Naive thymus-derived CD4-positive, alpha-beta T cell (primary cell): ENCODE data around the gene TRAPPC10. TPM values are rescaled to one million over a fixed set of nuclear protein-coding genes. Genes with fewer than 3 reads are reported as not detected.

ENCODE experiments used
- ATAC-seq: fragments of 150-1000 bp; cut with Tn5 transposase; 2 replicates; pipeline ENCODE4 v1.10.0; 2021; ENCODE audit warnings: mild to moderate bottlenecking, moderate library complexity
- CTCF ChIA-PET: fragments of 350-600 bp; sonication (Branson Sonifier 250); formaldehyde crosslinking; loops from one replicate; lab custom pipeline; 2021; ENCODE audit warnings: antibody characterized with exemption; lab: Charles Lee
- POLR2A ChIA-PET: fragments of 350-600 bp; sonication (Branson Sonifier 250); formaldehyde crosslinking; loops from one replicate; lab custom pipeline; 2021; ENCODE audit warnings: antibody characterized with exemption, inconsistent platforms; lab: Charles Lee
- DNase-seq, 9 donors: peaks; one replicate each; pipeline versions ENCODE4 v3.0.0 to v3.0.0-alpha.2; 2020 to 2022; ENCODE audit warnings: mixed read lengths in 1 of 9
- H3K27ac ChIP-seq: one replicate; pipeline ENCODE4 v1.7.0; 2013; ENCODE audit warnings: mild to moderate bottlenecking, low read depth, low read length, moderate library complexity
- H3K27me3 ChIP-seq, 2 donors: one replicate each; pipeline ENCODE4 v1.7.0; 2013; ENCODE audit warnings: low read length in 2 of 2, mild to moderate bottlenecking in 2 of 2, moderate library complexity in 2 of 2; ENCODE audit not compliant: control insufficient read depth in 2 of 2, insufficient read depth in 2 of 2
- H3K36me3 ChIP-seq, 3 experiments: 1 replicate in 2 of 3; 2 replicates in 1 of 3; pipeline ENCODE4 v1.7.0; 2013; ENCODE audit warnings: low read length in 3 of 3, mild to moderate bottlenecking in 3 of 3, moderate library complexity in 1 of 3; ENCODE audit not compliant: insufficient read depth in 3 of 3, control insufficient read depth in 2 of 3
- H3K4me1 ChIP-seq, 2 donors: one replicate each; pipeline ENCODE4 v1.7.0; 2013; ENCODE audit warnings: low read length in 2 of 2, mild to moderate bottlenecking in 2 of 2, moderate library complexity in 1 of 2; ENCODE audit not compliant: control insufficient read depth in 2 of 2, insufficient read depth in 2 of 2
- H3K4me3 ChIP-seq: 2 replicates; pipeline ENCODE4 v1.7.0; 2013; ENCODE audit warnings: mild to moderate bottlenecking, low read length
- H3K9me3 ChIP-seq, 3 experiments: 1 replicate in 2 of 3; 2 replicates in 1 of 3; pipeline ENCODE4 v1.7.0; 2013; ENCODE audit warnings: low read length in 3 of 3; ENCODE audit not compliant: control insufficient read depth in 2 of 3
- H3K27ac Mint-ChIP-seq, 9 donors: one replicate each; pipeline ENCODE4 v1.8.0; 2020 to 2022; ENCODE audit warnings: mixed read lengths in 9 of 9, mild to moderate bottlenecking in 8 of 9, moderate library complexity in 5 of 9, inconsistent platforms in 2 of 9
- H3K27me3 Mint-ChIP-seq, 5 donors: one replicate each; pipeline ENCODE4 v1.8.0; 2021 to 2022; ENCODE audit warnings: mixed read lengths in 5 of 5, mild to moderate bottlenecking in 1 of 5
- H3K36me3 Mint-ChIP-seq, 5 donors: one replicate each; pipeline ENCODE4 v1.8.0; 2020 to 2022; ENCODE audit warnings: mixed read lengths in 5 of 5, mild to moderate bottlenecking in 3 of 5, inconsistent platforms in 1 of 5
- H3K4me1 Mint-ChIP-seq, 7 donors: one replicate each; pipeline ENCODE4 v1.8.0; 2020 to 2022; ENCODE audit warnings: mixed read lengths in 7 of 7, mild to moderate bottlenecking in 3 of 7, inconsistent platforms in 1 of 7
- H3K4me3 Mint-ChIP-seq, 10 donors: one replicate each; pipeline ENCODE4 v1.8.0; 2020 to 2022; ENCODE audit warnings: mild to moderate bottlenecking in 10 of 10, mixed read lengths in 10 of 10, moderate library complexity in 6 of 10, inconsistent platforms in 2 of 10
- H3K9me3 Mint-ChIP-seq, 11 donors: one replicate each; pipeline ENCODE4 v1.8.0; 2020 to 2022; ENCODE audit warnings: mixed read lengths in 11 of 11, mild to moderate bottlenecking in 4 of 11, inconsistent platforms in 1 of 11, moderate library complexity in 1 of 11
- intact Hi-C, 2 donors: fragments of 100-400 bp; cut with micrococcal nuclease; formaldehyde crosslinking; loops; one replicate each; pipeline ENCODE4 v1.15.1; 2023
- polyA plus RNA-seq, 2 donors: library from polyadenylated mRNA; unstranded; fragments of 300-500 nt; fragmentation: Illumina TruSeq; gene quantifications; one replicate each; pipeline ENCODE4 v1.2.3, GENCODE V29; 2021
- total RNA-seq, 6 experiments: library from RNA in 5 of 6; stranded (reverse) in 5 of 6; gene quantifications; 1 replicate in 5 of 6; 2 replicates in 1 of 6; pipeline ENCODE4 v1.2.3 and lab custom pipeline; 2021 to 2026

Gene TRAPPC10
- total and polyA plus RNA-seq, 7 experiments from 2014 or later: 15.6 to 119 (median 93.2) TPM

GRCh38 chr21:44052830-44053226, 40.7 kb downstream of the TRAPPC10 start:
- Mint-ChIP-seq H3K27me3 (no peaks in the 10 kb centered on the region), H3K36me3 (peaks cover 4 to 42% (median 14%) of the 10 kb centered on the region in 5 donors), H3K4me3 (no peak overlapping the region), H3K9me3 (peaks cover 0 to 2% (median 0%) of the 10 kb centered on the region in 11 donors), H3K4me1 (peaks cover 17 to 31% (median 24%) of the 10 kb centered on the region in 7 donors), H3K27ac (peak overlapping the region in 6 of 9 donors; percentile 53 to 81 (median 64))
- Histone ChIP-seq H3K27ac (no peak overlapping the region), H3K4me1 (no peaks in the 10 kb centered on the region), H3K9me3 (no peaks in the 10 kb centered on the region), H3K36me3 (peaks cover 10 to 77% (median 16%) of the 10 kb centered on the region in 3 experiments), H3K4me3 (no peak overlapping the region), H3K27me3 (no peaks in the 10 kb centered on the region)
- DNase-seq (no peak), ATAC-seq (no peak)
- CTCF ChIA-PET: no interaction called here
- intact Hi-C loops: no loop called here
- POLR2A ChIA-PET: interaction anchor here (1.3 kb wide), 1 partner anchor 24 kb away, joined by 3 read pairs; no protein-coding TSS in a partner anchor

GRCh38 chr21:44053567-44053966, 41.5 kb downstream of the TRAPPC10 start:
- Histone ChIP-seq H3K4me1 (no peaks in the 10 kb centered on the region), H3K9me3 (no peaks in the 10 kb centered on the region), H3K27ac (no peak overlapping the region), H3K4me3 (no peak overlapping the region), H3K27me3 (no peaks in the 10 kb centered on the region), H3K36me3 (peaks cover 10 to 78% (median 16%) of the 10 kb centered on the region in 3 experiments)
- H3K4me3 Mint-ChIP-seq: no peak overlapping the region
- peaks cover 7 to 45% (median 20%) of the 10 kb centered on the region in 5 donors for H3K36me3 Mint-ChIP-seq
- DNase-seq (no peak), ATAC-seq (no peak)
- peak overlapping the region in 3 of 9 donors; percentile 49 to 83 (median 52) for H3K27ac Mint-ChIP-seq
- H3K9me3 Mint-ChIP-seq: peaks cover 0 to 2% (median 0%) of the 10 kb centered on the region in 11 donors
- peaks cover 17 to 34% (median 26%) of the 10 kb centered on the region in 7 donors for H3K4me1 Mint-ChIP-seq
- CTCF ChIA-PET: no interaction called here
- intact Hi-C loops: no loop called here
- H3K27me3 Mint-ChIP-seq: no peaks in the 10 kb centered on the region
- POLR2A ChIA-PET: interaction anchor here (0.6 kb wide), 1 partner anchor 1419 kb away, joined by 3 read pairs; no protein-coding TSS in a partner anchor

- H3K4me3 Mint-ChIP-seq: no peak overlapping the region
- no peaks in the 10 kb centered on the region for H3K9me3 ChIP-seq
- H3K36me3 Mint-ChIP-seq: peaks cover 8 to 51% (median 22%) of the 10 kb centered on the region in 5 donors
- no peaks in the 10 kb centered on the region for H3K4me1 ChIP-seq
- CTCF ChIA-PET: no interaction called here
- intact Hi-C loops: no loop called here
- no peaks in the 10 kb centered on the region for H3K27me3 ChIP-seq
- H3K27ac ChIP-seq: peak overlapping the region; percentile 1
- peak overlapping the region in 7 of 9 donors; percentile 4 to 83 (median 61) for H3K27ac Mint-ChIP-seq
- no peaks in the 10 kb centered on the region for H3K27me3 Mint-ChIP-seq
- H3K36me3 ChIP-seq: peaks cover 14 to 85% (median 16%) of the 10 kb centered on the region in 3 experiments
- no peaks in the 10 kb centered on the region for H3K9me3 Mint-ChIP-seq
- H3K4me1 Mint-ChIP-seq: peaks cover 9 to 31% (median 17%) of the 10 kb centered on the region in 7 donors
- POLR2A ChIA-PET: no interaction called here
- ATAC-seq (no peak), DNase-seq (no peak)
- H3K4me3 ChIP-seq: no peak overlapping the region
These were observed 42.6 kb downstream of the TRAPPC10 start for GRCh38 chr21:44054710-44055109.

DNA sequence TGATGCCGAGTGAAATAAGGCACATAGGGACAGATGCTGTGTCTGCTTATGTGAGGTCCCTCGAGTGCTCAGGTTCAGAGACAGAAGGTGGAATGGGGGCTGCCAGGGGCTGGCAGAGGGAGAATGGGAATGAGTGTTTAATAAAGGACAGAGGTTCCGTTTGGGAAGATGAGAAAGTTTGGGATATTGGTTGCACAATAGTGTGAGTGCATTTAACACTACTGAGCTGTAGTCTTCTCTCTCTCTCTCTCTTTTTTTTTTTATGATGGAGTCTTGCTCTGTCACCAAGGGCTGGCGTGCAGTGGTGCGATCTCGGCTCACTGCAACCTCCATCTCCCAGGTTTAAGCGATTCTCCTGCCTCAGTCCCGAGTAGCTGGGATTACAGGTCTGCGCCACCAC, 44.9 kb downstream of the TRAPPC10 start:
- no peak overlapping the region for H3K4me3 Mint-ChIP-seq
- H3K27ac Mint-ChIP-seq: peak overlapping the region; percentile 38 to 89 (median 74)
- DNase-seq (no peak), ATAC-seq (no peak)
- CTCF ChIA-PET: no interaction called here
- H3K27ac ChIP-seq: no peak overlapping the region
- intact Hi-C loops: no loop called here
- no peaks in the 10 kb centered on the region for H3K9me3 Mint-ChIP-seq
- no peaks in the 10 kb centered on the region for H3K9me3 ChIP-seq
- no peaks in the 10 kb centered on the region for H3K27me3 Mint-ChIP-seq
- H3K4me1 Mint-ChIP-seq: peaks cover 4 to 31% (median 12%) of the 10 kb centered on the region in 7 donors
- H3K27me3 ChIP-seq: no peaks in the 10 kb centered on the region
- H3K4me1 ChIP-seq: no peaks in the 10 kb centered on the region
- peaks cover 14 to 74% (median 16%) of the 10 kb centered on the region in 3 experiments for H3K36me3 ChIP-seq
- POLR2A ChIA-PET: no interaction called here
- no peak overlapping the region for H3K4me3 ChIP-seq
- H3K36me3 Mint-ChIP-seq: peaks cover 8 to 53% (median 23%) of the 10 kb centered on the region in 5 donors

DNA sequence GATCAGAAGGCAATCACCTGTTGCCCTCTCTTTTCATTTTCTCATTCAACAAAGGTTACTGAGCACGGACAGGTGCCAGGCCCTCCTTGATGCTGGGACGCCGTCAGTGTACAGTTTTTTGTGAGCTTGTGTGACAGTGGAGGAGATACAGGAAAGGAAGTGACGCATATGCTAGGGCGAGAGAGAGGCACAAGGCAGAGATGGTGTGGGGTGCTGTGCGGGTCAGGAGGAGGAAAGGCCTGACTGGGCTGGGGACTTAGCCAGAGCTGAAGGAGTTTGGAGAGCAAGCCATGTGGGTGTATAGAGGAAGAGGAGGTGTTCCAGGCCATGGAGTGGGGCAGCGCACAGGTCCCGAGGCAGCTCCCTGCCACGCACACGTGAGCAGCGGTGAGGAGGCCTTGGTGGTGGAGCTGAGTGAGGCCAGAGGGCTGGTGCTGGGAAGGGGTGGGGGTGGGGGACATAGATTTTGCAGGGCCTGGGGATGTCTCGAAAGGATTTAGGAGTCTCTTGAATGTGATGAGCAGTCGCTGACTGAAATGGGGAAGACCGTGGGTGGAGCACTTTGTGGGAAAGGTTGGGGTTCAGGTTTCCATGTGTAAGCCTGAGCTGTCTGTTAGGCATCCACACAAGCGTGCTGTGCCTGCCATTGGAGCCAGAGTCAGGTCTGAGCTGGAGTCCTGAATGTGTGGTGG, 46.0 kb downstream of the TRAPPC10 start:
- peak; percentile 64 for ATAC-seq
- peak overlapping the region; percentile 4 to 90 (median 61) for H3K27ac Mint-ChIP-seq
- no peaks in the 10 kb centered on the region for H3K9me3 ChIP-seq
- no peaks in the 10 kb centered on the region for H3K27me3 Mint-ChIP-seq
- peak overlapping the region in 2 of 10 donors; percentile 46 to 65 for H3K4me3 Mint-ChIP-seq
- H3K4me3 ChIP-seq: no peak overlapping the region
- peak in 1 of 9 donors; percentile 41 for DNase-seq
- peaks cover 8 to 48% (median 23%) of the 10 kb centered on the region in 5 donors for H3K36me3 Mint-ChIP-seq
- ChIA-PET POLR2A (no interaction called here), CTCF (interaction anchor here (0.6 kb wide), 1 partner anchor 10 kb away, joined by 3 read pairs; no protein-coding TSS in a partner anchor)
- H3K4me1 Mint-ChIP-seq: peaks cover 4 to 33% (median 12%) of the 10 kb centered on the region in 7 donors
- peak overlapping the region; percentile 29 for H3K27ac ChIP-seq
- intact Hi-C loops: no loop called here
- no peaks in the 10 kb centered on the region for H3K9me3 Mint-ChIP-seq
- H3K27me3 ChIP-seq: no peaks in the 10 kb centered on the region
- H3K4me1 ChIP-seq: no peaks in the 10 kb centered on the region
- H3K36me3 ChIP-seq: peaks cover 12 to 74% (median 14%) of the 10 kb centered on the region in 3 experiments

DNA sequence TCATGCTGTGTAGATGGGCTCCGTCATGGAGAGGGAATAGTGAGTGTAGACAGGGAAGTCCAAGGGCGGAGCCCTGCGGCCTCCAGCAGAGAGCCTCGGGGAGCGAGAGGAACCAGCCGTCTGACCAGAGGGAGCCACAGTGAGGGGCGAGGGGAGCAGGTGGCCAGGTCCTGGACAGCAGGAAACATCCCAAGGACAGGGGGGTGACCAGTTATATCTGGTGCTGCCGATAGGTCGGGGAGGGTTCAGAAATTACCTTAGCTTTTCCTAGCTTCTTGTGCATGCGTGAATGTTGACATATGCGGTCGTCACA, 46.5 kb downstream of the TRAPPC10 start:
- ATAC-seq (peak; percentile 18), DNase-seq (no peak)
- H3K27me3 ChIP-seq: no peaks in the 10 kb centered on the region
- Mint-ChIP-seq H3K27me3 (no peaks in the 10 kb centered on the region), H3K36me3 (peaks cover 8 to 49% (median 22%) of the 10 kb centered on the region in 5 donors), H3K9me3 (no peaks in the 10 kb centered on the region), H3K4me1 (peaks cover 8 to 36% (median 15%) of the 10 kb centered on the region in 7 donors), H3K27ac (peak overlapping the region in 7 of 9 donors; percentile 4 to 90 (median 61)), H3K4me3 (peak overlapping the region in 1 of 10 donors; percentile 39)
- H3K9me3 ChIP-seq: no peaks in the 10 kb centered on the region
- no peak overlapping the region for H3K4me3 ChIP-seq
- H3K36me3 ChIP-seq: peaks cover 7 to 74% (median 14%) of the 10 kb centered on the region in 3 experiments
- ChIA-PET CTCF (interaction anchor here (0.6 kb wide), 1 partner anchor 10 kb away, joined by 3 read pairs; no protein-coding TSS in a partner anchor), POLR2A (no interaction called here)
- H3K4me1 ChIP-seq: no peaks in the 10 kb centered on the region
- H3K27ac ChIP-seq: no peak overlapping the region
- intact Hi-C loops: no loop called here
